Stimulated activated CD4-positive, alpha-beta T cell treated with anti-CD3 and anti-CD28 coated beads, Interleukin-12 subunit alpha, Interleukin-12 subunit beta, amount 100 ng/mL, for 48 hours (primary cell): ENCODE results near the gene FBN2.

Experiments
- DNase-seq, 3 donors: peaks; one replicate each; pipeline ENCODE4 v3.0.0-alpha.2; 2020; ENCODE audit warnings: low read depth in 2 of 3, low spot score in 1 of 3

Gene FBN2

DNA sequence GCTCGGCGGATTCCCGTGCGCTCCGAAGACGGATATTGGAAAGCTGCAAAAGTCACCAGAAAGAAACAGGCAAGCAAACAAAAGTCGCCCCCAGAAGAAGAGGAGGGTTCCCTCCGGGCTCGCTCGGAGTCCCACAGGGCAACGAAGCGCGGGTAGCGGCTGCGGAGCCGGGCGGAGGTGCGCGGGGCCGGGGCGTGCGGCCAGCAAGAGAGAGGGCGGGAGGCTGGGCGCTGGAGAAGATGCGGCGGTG is at the start of gene FBN2:
TSS of gene FBN2 (minus strand) at position 246 of the 250 bp plus-strand sequence. CDS start 642 bp downstream, outside the sequence.
- no peak for DNase-seq

DNA sequence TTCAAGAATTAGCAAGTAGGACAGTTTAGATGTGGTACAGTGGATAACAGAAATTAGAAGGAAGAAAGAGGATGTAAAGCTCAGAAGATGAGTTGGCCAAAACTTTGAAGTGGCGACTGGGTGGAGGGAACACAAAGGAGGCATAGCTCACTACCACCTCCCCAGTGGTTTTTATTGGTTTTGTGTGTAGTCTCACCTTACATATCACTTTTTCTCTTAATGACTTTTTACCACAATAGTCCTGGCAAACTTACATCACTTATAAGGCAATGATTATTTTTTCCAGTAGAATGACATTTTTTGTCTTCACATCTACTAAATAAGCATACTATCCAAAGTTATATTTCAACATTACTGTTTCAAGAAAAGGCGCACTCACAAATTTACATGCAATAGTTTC is 49.2 kb upstream of the FBN2 start:
- no peak for DNase-seq

DNA sequence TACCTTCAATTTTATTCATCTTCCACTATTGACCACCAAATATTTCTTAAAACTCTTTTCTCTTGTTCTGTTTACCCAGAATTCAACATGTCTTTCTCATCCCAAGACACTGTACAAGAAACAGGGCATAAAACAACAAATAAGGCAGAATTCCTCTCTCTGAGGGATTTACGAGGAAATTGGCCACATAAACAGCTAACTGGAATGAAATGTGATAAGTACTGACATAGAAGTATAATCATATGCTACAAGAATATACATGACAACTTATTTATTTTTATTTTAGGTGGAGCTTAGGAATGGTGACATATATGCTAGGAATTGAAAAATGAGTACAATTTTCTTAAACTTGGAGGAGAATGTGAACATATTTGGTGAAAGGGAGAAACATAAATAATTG is 48.8 kb upstream of the FBN2 start:
- no peak for DNase-seq

DNA sequence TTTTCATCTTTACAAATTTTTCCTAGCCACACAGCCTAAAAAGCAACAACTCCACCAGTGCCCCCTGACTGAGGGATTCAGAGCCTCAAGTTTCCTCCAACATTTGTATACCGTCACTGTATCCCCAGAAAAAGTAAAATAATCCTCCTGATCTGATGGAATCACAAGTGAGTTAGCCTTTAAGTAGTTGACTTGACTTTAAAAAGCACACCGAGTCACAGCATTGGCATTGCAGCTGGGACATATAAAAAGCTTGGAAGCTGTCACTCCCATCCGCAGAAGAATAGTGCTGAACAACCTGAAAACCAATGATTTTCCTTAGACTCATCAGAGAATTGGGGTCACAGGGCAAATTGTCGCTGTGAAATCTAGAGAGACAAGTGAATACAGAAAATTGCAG is 41.6 kb upstream of the FBN2 start:
- no peak for DNase-seq

DNA sequence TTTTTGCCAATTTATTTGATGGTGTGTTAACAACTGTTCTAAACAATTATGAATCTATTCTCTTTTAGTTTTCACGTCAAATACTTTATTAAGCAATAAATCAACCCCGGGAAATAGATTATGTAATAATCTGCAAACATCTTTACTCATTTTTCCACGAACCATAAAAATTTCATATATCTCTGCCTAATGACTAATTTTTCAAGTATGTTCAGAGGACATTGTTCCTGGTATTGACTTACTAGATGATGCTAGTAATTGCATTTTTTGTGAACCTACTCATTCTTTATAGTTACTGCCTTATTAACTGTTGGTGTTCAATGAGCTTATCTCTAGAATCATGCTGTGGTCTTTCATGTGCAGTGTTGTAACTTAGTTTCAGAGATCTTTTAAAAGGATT is 41.0 kb upstream of the FBN2 start:
- DNase-seq = no peak

DNA sequence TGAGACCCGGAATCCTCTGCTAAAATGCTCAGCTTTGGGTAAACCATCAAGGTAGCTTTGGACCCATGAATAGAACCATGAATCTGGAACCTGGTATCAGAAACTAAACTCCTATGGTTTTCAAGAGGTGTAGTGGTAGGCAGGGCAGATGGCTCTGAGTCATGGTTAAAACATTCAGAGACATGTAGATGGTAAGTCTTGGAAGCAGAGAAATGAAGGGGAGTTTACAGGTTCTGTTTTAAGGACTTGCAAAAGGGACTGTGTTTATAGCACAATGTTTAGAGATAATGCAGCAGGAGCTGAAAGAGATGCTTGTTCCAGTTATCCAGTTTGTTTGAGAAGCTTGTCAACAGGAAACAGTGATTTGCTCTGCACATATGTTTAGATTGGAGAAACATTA is 36.0 kb upstream of the FBN2 start:
- no peak for DNase-seq

DNA sequence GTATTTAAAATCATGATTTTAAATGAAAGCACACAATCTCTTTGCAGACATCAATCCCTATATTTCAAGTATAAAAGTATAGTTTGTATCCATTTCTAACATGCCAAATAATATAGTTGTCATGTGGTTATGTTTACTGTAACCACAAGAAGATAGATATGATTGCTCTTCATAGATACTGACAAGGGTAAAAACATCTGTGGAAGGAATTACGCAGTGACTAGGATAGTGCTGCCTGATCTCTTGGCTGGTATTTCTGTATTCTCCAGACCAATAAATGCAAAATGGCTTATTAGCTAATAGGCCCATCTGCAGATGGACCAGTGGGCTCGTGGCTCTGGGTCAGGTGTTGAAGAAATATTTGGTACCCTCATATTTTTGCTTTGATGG is 34.9 kb upstream of the FBN2 start:
- no peak for DNase-seq

DNA sequence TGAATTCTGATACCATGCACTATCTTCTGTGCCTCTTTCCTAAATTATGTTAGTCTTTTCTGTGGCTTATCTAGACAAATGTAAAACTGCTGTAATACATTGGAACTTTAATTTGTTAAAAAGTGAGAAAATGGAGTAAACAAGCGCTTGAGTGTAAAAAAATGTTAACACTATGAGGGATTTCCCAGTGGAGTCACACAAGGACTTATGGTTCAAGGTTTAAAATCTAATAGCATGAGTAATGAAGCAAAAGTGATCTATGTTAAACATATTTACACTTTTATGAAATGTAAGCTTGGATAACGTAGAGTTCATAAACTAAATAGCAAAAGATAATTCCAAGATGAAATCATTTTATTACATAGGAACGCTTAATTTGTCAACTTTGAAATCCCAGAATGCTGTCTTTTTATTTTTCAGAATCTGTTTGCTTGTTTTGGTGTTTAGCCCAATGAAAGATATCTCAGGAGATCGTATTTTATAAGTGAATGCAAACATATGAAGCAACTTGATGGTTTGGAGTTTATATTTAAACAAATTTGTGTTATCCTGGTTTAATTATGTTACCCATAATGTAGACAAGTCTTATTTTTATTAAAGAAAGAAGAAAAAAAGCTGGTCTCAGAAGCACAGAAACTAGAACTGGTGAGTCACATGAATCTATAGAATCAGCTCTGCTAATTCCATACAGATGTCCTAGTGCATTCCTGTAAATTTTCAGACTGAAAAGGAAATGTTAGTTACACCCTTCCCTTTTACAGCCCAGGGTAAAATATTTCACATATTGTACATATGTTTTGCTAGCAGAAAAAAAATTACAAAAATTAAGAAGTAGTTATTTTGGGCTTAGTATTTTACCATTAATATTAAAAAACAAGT is 34.2 kb upstream of the FBN2 start:
- no peak for DNase-seq

DNA sequence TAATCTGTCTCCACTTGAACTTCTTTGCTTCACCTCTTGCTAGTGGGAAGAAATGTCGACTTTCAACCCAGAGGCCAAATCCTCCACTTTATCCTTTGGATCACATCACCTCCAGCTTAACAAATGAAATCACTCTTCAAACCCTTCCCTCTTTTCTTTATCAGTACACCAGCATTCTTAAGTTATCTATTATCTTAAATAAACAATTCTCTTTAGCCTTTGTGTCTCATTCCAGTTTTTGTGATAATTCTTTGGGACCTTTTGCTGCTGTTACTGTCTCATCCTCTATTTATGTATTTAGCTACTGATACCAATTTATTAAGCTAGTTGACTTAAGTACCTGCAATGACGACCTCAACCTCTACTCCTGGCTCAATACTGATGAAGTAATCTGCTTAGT is 28.1 kb upstream of the FBN2 start:
- DNase-seq = no peak

DNA sequence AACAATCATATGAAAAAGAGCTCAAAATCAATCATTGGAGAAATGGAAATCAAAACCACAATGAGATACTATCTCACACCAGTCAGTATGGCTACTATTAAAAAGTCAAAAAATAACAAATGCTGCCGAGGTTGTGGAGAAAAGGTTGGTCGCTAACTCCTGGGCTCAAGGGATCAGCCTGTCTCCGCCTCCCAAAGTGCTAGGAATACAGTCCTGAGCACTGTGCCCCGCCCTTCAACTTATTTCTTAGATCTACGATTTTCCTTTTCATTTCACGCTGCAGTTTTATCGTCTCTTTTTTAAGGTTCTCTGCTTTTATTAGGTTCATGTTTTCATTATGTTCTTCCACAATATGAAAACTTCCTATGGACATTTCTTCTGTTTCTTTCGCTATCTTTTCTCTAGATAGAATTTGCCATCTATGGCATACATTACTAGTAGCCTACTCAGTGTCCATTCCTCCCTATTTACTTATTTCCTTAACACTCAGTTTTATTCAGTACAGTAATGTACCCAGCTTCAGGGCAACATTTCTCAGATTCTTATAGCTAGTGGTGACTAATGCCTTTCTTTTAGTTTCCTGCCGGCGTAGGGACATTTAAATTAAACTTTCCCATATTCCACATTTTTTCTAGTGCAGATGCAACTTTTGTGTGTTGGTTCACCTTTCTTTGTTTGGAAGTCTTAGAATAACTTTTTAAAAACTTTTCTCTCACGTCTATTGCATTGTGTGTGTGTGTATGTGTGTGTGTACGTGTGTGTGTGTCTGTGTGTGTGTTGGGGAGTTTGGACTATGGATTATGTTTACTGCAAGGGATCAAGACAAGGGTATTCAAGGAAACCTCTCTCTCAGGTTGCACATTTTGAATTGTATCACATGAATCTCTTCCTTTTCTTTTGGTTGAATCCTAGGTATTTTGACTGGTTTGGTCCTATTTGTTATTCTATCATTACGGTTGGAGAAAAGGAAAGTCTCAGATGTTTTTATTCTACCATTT is 21.6 kb upstream of the FBN2 start:
- no peak for DNase-seq

DNA sequence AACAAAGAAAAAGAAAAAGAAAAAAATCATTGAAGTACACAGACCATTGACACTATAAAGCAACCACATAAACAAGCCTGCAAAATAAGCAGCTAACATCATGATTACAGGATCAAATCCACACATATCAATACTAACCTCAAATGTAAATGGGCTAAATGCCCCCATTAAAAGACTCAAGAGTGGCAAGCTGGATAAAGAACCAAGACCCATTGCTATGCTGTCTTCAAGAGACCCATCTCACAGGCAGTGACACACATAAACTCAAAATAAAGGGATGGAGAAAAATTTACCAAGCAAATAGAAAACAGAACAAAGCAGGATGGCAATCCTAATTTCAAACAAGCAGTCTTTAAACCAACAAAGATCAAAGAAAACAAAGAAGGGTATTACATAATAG is 15.7 kb upstream of the FBN2 start:
- no peak for DNase-seq

DNA sequence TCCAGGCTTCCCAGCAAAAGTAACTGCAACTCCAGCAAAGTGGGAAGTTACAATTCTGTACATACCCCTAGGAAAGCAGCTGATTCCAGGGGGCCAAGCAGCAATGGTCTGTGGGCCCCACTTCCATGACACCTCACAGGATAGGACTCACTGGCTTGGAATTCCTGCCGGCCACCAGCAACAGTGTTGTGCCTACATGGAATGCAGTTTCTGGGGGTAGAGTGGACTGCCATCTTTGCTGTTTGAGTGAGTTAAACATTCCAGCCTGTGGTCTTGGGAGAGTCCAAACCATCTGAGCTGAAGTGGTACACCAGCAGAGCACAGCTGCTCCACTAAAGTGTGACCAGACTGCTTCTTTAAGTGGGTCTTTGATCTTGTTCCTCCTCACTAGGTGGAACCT is 13.4 kb upstream of the FBN2 start:
- no peak for DNase-seq

DNA sequence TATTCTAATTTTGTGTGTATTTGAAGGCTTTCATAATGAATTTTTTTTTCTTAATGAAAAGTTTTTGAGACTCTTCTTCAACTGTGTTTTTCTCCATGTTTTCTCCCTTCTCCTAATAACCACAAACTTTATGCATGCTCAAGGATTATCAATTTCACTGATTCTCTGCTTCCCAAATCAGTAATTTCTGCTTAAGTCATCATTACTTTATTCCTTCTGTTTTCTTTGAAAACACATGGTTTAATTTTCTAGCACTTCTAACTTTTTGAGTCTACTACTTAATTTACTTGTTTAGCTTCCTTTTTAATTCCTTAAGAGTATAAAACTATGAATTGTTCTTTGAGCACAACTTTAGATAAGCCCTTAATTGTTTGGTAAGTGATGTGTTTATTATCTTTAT is 11.5 kb upstream of the FBN2 start:
- DNase-seq = no peak

DNA sequence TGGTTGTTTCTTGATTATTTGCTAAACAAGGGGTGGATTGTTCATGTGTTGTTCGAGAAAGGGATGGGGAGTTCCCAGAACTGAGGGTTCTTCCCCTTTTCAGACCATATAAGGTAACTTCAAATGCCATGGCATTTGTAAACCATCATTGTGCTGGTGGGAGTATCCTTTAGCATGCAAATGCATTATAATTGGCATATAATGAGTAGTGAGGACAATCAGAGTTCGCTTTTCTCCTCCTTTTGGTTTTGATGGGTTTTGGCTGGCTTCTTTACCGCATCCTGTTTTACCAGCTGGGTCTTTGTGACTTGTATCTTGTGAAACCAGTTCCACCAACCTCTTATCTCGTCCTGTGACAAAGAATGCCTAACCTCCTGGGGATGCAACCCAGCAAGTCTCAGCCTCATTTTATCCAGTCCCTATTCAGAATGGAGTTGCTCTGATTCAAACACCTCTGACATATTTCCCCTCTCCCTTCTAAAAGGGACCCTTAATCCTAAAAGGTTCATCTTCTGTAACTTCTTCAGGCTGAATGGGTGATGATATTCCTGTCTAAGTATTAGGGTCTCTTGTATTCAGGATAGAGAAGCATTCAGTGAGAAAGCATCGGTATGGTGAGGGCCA is 8.7 kb upstream of the FBN2 start:
- DNase-seq = no peak

DNA sequence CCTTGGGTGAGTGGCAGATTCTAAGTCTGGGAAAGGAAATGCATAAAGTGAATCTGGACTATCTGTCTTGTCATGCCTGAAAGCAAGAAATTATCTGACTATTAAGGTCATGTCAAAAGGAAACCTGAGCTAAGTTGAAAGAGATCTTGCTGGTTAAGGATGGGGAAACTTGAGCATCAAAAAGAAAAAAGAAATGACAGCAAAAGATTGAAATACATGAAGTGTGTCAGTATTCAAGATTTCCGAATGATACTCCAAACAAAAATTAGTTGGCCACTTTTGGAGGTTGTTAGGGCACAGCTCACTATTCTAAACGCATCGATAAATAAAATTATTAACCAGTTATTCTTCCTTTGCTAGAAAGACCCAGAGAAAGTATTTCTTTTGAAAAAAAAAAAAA is 3.3 kb upstream of the FBN2 start:
- DNase-seq = no peak

DNA sequence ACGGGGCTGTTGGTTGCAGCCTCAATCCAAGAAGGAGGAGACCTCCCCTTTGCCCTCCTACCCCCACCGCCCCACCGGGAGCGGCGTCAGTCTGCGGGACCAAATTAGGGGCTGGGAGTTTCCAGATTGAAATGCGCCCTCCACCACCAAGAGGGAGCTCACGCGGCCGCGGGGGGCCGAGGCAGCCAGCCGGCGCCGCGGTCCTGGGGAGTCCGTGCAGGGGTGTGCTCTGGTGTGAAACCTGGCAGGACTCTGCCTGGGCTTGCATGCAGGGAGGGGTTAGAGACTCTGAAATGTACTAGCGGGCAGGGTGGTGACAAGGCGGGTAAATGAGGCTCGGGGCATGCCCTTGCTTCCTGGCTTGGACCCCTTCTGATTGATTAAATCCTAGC is 989 bp upstream of the FBN2 start:
- no peak for DNase-seq

DNA sequence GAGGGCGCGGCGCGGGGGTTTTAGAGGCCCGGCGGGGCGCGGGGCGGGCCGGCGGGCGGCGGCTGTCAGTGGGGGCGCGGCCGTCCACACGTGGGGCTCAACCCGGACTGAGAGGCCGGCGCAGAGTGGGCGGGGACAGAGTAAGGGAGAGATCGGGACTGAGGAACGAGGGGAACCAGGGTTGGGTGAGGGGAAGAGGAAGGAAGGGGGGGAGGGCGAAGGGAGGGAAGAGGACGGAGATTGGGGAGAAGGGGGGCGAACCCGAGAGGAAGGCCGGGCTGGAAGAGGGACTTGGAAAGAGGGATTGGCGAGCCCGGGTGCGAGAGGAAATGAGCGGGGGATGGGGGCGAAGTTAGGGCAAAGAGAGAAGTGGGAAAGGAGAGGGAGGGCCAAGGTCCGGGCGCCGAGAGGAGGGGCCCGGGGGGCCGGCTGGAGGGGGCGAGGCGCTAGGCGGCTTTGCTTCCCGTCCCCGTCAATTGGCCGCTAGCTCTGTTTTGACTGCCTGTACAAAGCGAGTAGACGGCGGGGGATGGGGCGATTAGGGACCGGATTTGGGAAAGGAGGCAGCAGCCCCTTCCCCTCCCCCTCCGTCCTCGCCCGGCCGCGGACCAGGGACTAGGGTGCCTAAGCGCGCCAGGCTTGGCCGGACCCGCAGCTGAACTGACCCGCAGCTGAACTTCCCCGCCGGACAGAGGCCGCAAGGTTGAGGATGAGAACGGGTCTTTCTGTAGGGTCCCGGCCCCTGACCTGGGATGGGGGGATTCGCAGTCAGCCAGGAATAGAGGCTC is 399 bp upstream of the FBN2 start:
- DNase-seq = no peak

DNA sequence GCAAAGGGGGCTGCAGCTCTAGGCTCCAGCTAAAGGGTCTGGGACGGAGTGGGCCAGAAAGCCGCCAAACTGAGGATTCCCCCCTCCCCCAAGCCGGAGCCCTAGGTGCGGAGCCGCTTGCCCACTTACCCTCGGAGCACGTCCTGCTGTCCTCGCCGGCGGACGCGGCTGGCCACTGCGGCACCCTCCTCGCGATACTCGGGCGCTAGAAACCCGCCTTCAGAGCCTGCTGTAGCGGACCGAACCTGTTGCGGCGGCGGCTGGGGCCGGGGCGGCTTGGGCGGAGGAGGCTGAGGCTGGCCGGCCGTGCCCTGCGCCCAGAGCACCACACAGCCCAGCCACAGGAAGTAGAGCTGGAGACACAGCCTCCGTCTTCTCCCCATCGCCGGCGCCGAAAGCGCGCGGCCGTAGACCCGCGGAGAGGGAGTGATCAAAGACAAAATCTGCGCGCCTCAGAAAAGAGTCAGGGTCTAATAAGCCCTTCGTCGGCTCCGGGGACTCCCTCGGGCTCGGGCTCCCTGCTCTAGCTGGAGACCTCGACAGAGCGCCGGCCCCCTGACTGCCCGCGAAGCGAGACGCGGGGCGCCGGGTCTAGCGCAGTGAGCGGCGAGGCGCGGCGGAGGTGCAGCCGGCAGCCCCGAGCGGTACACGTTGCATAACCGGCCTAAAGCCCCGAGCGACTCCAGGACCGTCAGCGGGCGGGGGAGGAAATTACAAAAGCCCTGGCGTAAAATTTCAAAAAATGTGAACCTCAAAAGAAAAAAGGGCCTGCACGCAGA is 635 bp downstream of the FBN2 start:
- no peak for DNase-seq

DNA sequence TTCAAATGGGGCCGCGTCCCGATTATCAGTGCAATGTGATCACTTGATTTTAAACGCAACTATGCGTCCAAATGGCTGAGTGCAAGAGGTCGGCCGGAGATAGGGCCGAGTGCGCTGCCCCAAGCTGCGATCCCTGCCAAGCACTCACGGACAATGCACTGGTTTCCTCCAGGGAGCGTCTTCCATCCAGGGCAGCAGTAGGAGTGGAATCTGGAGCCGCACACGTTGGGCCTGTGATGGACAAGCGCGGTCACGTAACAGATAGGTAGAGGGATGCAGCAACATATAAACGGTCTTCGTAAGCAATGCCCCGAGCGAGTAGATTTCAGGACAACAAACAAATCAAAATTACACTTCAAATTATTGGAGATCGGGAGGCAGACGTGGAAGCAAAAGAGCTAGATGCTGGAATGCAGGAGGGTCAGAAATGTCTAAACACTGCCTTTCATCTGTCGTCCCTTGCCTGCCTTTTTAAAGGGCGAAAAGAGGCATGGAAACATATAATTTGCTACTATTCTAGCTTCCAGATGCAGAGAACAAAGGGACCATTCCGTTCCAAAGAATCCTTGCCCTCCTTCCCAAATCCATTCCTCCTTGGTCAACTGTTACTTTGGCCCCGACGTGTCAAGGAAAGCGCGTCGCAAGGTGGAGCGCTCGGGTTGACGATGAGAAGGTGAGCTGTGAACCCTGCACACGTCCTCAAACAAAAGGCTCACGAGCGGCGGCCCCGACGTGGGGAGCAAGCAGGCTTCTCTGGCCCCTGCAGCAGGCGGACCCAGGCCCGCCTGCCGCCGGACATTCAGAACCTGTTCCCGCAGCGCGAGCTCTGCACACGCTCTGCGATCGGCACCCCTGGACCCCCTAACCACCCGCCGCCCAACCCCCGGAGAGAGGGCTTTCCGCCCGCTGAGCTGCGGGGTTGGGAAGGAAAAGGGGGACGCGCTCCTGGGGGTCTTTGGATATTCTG is 1.5 kb downstream of the FBN2 start:
- DNase-seq = no peak
